Vagina (tissue), 2 donors: Measurements from ENCODE around the gene MTMR3.

Experiments
- POLR2AphosphoS5 ChIP-seq, 2 donors: sonication (generic); formaldehyde crosslinking; IDR thresholded peaks; one replicate each; pipeline ENCODE4 v1.9.0; 2017; ENCODE audit warnings: antibody characterized with exemption in 2 of 2, mild to moderate bottlenecking in 2 of 2, low read depth in 1 of 2; ENCODE audit not compliant: insufficient read depth in 1 of 2
- TF ChIP-seq, protein P1 (sequence below), 3 experiments: fragments of 450-650 bp in 2 of 3; fragments of 200-600 bp in 1 of 3; sonication (generic) in 1 of 3; IDR thresholded peaks; one replicate each; pipeline ENCODE4 v1.5.1; 2017 to 2019; ENCODE audit warnings: antibody characterized with exemption in 3 of 3, mild to moderate bottlenecking in 2 of 3, moderate library complexity in 2 of 3

DNA sequence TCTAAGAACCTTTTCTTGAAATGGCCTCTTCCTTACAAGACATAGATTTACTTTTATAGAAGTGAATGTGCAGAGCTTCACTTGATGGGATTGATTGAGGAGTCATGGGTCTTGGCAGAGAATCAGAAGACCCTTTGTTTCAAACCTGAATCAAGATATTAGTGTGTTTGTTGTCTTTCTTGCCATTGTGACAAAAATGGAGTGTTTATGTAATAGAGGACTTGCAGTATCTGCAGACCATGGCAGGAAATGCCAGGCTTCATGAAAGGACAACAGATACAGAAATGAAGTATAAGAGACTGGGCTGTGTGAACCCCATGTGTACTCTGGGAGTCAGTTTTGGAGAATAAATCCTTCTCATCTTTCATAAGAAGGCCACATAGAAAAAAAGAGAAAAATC is 124.4 kb downstream of the MTMR3 start:
- no peak for TF ChIP-seq POLR2AphosphoS5 (IDR thresholded peaks at IDR 0.05; ENCODE audit: insufficient read depth in 1 of 2, low read depth in 1 of 2)
- TF ChIP-seq, protein P1, sequence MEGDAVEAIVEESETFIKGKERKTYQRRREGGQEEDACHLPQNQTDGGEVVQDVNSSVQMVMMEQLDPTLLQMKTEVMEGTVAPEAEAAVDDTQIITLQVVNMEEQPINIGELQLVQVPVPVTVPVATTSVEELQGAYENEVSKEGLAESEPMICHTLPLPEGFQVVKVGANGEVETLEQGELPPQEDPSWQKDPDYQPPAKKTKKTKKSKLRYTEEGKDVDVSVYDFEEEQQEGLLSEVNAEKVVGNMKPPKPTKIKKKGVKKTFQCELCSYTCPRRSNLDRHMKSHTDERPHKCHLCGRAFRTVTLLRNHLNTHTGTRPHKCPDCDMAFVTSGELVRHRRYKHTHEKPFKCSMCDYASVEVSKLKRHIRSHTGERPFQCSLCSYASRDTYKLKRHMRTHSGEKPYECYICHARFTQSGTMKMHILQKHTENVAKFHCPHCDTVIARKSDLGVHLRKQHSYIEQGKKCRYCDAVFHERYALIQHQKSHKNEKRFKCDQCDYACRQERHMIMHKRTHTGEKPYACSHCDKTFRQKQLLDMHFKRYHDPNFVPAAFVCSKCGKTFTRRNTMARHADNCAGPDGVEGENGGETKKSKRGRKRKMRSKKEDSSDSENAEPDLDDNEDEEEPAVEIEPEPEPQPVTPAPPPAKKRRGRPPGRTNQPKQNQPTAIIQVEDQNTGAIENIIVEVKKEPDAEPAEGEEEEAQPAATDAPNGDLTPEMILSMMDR (IDR thresholded peaks at IDR 0.05): no peak
